CD4-positive, CD25-positive, alpha-beta regulatory T cell (primary cell): ENCODE measurements around the gene CDK10. TPM values are rescaled to one million over a fixed set of nuclear protein-coding genes. Genes with fewer than 3 reads are reported as not detected.
"Not testable (repeated sequence)": the region's sequence is repeated elsewhere in the genome, so short reads cannot be mapped to it uniquely, and the experiment has no call there.

ENCODE experiments used
- ATAC-seq, 2 donors: fragments of 150-1000 bp; cut with Tn5 transposase; one replicate each; pipeline ENCODE4 v1.10.0; 2021; ENCODE audit warnings: low read depth in 2 of 2, moderate number of reproducible peaks in 2 of 2, moderate library complexity in 1 of 2
- DNase-seq, 3 donors: peaks; one replicate each; pipeline versions ENCODE4 v3.0.0 to v3.0.0-alpha.2; 2012 to 2022; ENCODE audit warnings: mixed read lengths in 1 of 3
- H3K27ac ChIP-seq: one replicate; pipeline ENCODE4 v1.7.0; 2013; ENCODE audit warnings: mild to moderate bottlenecking, low read length; ENCODE audit not compliant: insufficient read depth, poor library complexity, severe bottlenecking
- H3K27me3 ChIP-seq: one replicate; pipeline ENCODE4 v1.7.0; 2013; ENCODE audit warnings: low read length; ENCODE audit not compliant: control insufficient read depth, insufficient read depth
- H3K36me3 ChIP-seq: one replicate; pipeline ENCODE4 v1.7.0; 2013; ENCODE audit warnings: mild to moderate bottlenecking, low read length, moderate library complexity; ENCODE audit not compliant: control insufficient read depth, insufficient read depth
- H3K4me1 ChIP-seq: 2 replicates; pipeline ENCODE4 v1.7.0; 2013; ENCODE audit warnings: mild to moderate bottlenecking, low read length; ENCODE audit not compliant: insufficient read depth, control insufficient read depth, poor library complexity, severe bottlenecking
- H3K4me3 ChIP-seq: one replicate; pipeline ENCODE4 v1.7.0; 2013; ENCODE audit warnings: low read depth, mild to moderate bottlenecking, low read length, moderate library complexity
- H3K9me3 ChIP-seq, 2 experiments: 1 replicate in 1 of 2; 2 replicates in 1 of 2; pipeline ENCODE4 v1.7.0; 2013; ENCODE audit warnings: low read length in 2 of 2, mild to moderate bottlenecking in 1 of 2, moderate library complexity in 1 of 2; ENCODE audit not compliant: control insufficient read depth in 2 of 2
- H3K27ac Mint-ChIP-seq, 3 donors: one replicate each; pipeline ENCODE4 v1.8.0; 2020 to 2022; ENCODE audit warnings: mild to moderate bottlenecking in 3 of 3, mixed read lengths in 3 of 3, moderate library complexity in 2 of 3
- H3K27me3 Mint-ChIP-seq: one replicate; pipeline ENCODE4 v1.8.0; 2022; ENCODE audit warnings: mild to moderate bottlenecking, mixed read lengths
- H3K36me3 Mint-ChIP-seq: one replicate; pipeline ENCODE4 v1.8.0; 2020; ENCODE audit warnings: mixed read lengths
- H3K4me1 Mint-ChIP-seq, 4 donors: one replicate each; pipeline ENCODE4 v1.8.0; 2020 to 2022; ENCODE audit warnings: mixed read lengths in 4 of 4, mild to moderate bottlenecking in 1 of 4
- H3K4me3 Mint-ChIP-seq, 4 donors: one replicate each; pipeline ENCODE4 v1.8.0; 2020 to 2022; ENCODE audit warnings: mild to moderate bottlenecking in 4 of 4, mixed read lengths in 4 of 4, moderate library complexity in 3 of 4
- H3K9me3 Mint-ChIP-seq, 7 donors: one replicate each; pipeline ENCODE4 v1.8.0; 2020 to 2022; ENCODE audit warnings: mixed read lengths in 7 of 7, mild to moderate bottlenecking in 3 of 7, moderate library complexity in 2 of 7
- polyA plus RNA-seq, 4 donors: library from polyadenylated mRNA; unstranded; fragments of 300-500 nt; fragmentation: Illumina TruSeq; gene quantifications; one replicate each; pipeline ENCODE4 v1.2.3, GENCODE V29; 2021
- total RNA-seq: library from RNA; stranded (reverse); gene quantifications from one replicate; pipeline ENCODE4 v1.2.3, GENCODE V29; 2022

Gene CDK10
- total and polyA plus RNA-seq, 5 donors from 2014 or later = 20.5 to 97.5 (median 24.4) TPM

- Histone ChIP-seq H3K4me3 (peak overlapping the region; percentile 65), H3K36me3 (peaks cover 20% of the 10 kb centered on the region), H3K9me3 (no peaks in the 10 kb centered on the region), H3K27ac (peak overlapping the region; percentile 86), H3K4me1 (peaks cover 15% of the 10 kb centered on the region), H3K27me3 (no peaks in the 10 kb centered on the region)
- Mint-ChIP-seq H3K9me3 (no peaks in the 10 kb centered on the region), H3K4me3 (peak overlapping the region; percentile 92 to 95 (median 94)), H3K4me1 (peaks cover 0 to 27% (median 6%) of the 10 kb centered on the region in 4 donors), H3K36me3 (peaks cover 10% of the 10 kb centered on the region), H3K27me3 (no peaks in the 10 kb centered on the region), H3K27ac (peak overlapping the region; percentile 71 to 93 (median 83))
- DNase-seq (no peak), ATAC-seq (peak in 1 of 2 donors; percentile 19)
Measured at GRCh38 chr16:89687092-89687940, 827 bp downstream of the CDK10 start.

DNA sequence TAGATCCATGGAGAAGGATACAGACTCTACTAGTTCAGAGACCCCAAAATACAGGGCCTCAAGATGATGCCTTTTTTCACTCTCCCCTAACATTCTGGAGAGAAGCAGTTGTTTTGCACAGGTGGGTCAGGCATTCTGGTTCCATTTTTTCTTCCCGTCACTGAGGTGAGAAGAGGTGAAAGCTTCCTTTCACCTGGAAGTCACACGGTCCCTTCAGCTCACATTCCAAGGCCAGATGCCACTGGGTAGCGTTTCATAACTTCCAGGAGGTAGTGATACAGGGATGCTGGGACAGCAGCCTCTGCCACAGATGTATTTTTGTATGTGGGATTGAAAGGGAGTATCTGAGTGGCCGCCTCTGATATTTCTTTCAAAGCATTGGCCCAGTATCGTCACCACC lies 1.9 kb downstream of the CDK10 start:
- Mint-ChIP-seq H3K9me3 (no peaks in the 10 kb centered on the region), H3K27ac (no peak overlapping the region), H3K4me3 (peak overlapping the region; percentile 29 to 95 (median 92)), H3K4me1 (peaks cover 0 to 27% (median 6%) of the 10 kb centered on the region in 4 donors), H3K27me3 (no peaks in the 10 kb centered on the region), H3K36me3 (peaks cover 13% of the 10 kb centered on the region)
- Histone ChIP-seq H3K4me3 (no peak overlapping the region), H3K27ac (no peak overlapping the region), H3K4me1 (peaks cover 15% of the 10 kb centered on the region), H3K36me3 (peaks cover 26% of the 10 kb centered on the region), H3K9me3 (no peaks in the 10 kb centered on the region), H3K27me3 (no peaks in the 10 kb centered on the region)
- ATAC-seq = no peak
- no peak for DNase-seq

DNA sequence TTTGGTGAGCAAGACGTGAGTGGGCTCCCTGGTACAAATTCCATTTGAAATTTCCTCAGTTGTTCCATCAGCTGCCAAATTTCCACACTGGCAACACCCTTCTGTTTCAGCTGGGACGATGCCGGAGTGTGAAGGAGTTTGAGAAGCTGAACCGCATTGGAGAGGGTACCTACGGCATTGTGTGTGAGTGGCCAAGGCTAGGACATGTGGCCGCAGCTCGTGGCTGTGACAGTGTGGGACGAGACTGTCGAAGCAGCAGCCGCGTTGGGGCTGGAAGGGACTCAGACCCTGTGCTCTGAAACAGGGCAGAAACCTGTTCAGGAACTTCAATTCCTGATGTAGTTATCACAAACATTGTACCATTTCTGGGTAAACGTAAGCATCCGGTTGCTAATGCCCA lies 2.7 kb downstream of the CDK10 start:
- ATAC-seq = no peak
- Histone ChIP-seq H3K27me3 (no peaks in the 10 kb centered on the region), H3K36me3 (peaks cover 29% of the 10 kb centered on the region), H3K27ac (no peak overlapping the region), H3K4me3 (no peak overlapping the region), H3K9me3 (no peaks in the 10 kb centered on the region), H3K4me1 (peaks cover 15% of the 10 kb centered on the region)
- no peak for DNase-seq
- peaks cover 0 to 27% (median 6%) of the 10 kb centered on the region in 4 donors for H3K4me1 Mint-ChIP-seq
- H3K9me3 Mint-ChIP-seq = no peaks in the 10 kb centered on the region
- H3K27ac Mint-ChIP-seq = no peak overlapping the region
- peak overlapping the region in 1 of 4 donors; percentile 52 for H3K4me3 Mint-ChIP-seq
- H3K27me3 Mint-ChIP-seq = no peaks in the 10 kb centered on the region
- H3K36me3 Mint-ChIP-seq = peaks cover 17% of the 10 kb centered on the region

DNA sequence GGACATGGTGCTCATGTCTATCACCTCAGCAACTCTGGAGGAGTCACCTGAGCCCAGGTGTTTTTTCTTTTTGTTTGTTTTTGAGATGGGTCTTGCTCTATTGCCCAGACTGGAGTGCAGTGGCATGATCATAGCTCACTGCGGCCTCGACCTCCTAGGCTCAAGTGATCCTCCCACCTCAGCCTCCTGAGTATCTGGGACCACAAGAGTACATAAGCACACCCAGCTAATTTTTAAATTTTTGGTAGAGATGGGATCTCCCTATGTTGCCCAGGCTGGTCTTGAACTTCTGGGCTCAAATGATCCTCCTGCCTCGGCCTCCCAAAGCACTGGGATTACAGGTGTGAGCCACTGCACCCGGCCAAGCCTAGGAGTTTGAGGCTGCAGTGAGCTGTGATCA lies 3.1 kb downstream of the CDK10 start:
- peaks cover 15% of the 10 kb centered on the region for H3K4me1 ChIP-seq
- not testable (repeated sequence) for ATAC-seq, H3K27ac ChIP-seq, H3K4me3 ChIP-seq, H3K9me3 Mint-ChIP-seq, H3K9me3 ChIP-seq, DNase-seq, H3K27ac Mint-ChIP-seq, H3K27me3 Mint-ChIP-seq, H3K27me3 ChIP-seq
- Mint-ChIP-seq H3K4me3 (peak overlapping the region in 1 of 4 donors; percentile 52), H3K36me3 (peaks cover 16% of the 10 kb centered on the region), H3K4me1 (peaks cover 0 to 26% (median 6%) of the 10 kb centered on the region in 4 donors)
- peaks cover 29% of the 10 kb centered on the region for H3K36me3 ChIP-seq

DNA sequence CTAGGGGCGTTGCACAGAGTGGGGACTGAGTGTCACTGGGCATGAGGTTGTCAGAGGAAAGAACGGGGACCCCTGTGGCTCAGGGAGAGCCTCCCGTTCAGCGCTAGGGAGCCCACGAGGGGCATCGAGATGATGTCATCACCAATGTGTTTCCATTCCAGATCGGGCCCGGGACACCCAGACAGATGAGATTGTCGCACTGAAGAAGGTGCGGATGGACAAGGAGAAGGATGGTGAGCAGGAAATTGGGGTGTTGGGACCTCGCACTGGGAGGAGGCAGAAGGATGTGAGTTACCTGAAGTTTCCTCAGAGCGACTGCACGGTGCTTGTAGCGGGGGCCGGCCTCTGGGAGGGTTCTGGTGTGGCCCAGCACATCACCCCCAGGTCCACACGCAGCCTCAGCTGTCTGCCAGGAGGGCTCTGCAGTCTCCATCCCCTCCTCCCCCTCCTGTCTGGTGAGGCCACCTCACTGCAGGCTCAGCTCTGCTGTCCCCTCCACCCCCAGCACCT lies 4.0 kb downstream of the CDK10 start:
- no peak for DNase-seq
- H3K36me3 Mint-ChIP-seq = peaks cover 13% of the 10 kb centered on the region
- H3K4me3 Mint-ChIP-seq = peak overlapping the region in 2 of 4 donors; percentile 52 to 54
- H3K27me3 Mint-ChIP-seq = no peaks in the 10 kb centered on the region
- no peaks in the 10 kb centered on the region for H3K9me3 Mint-ChIP-seq
- ATAC-seq = no peak
- no peak overlapping the region for H3K27ac Mint-ChIP-seq
- no peak overlapping the region for H3K27ac ChIP-seq
- no peak overlapping the region for H3K4me3 ChIP-seq
- H3K27me3 ChIP-seq = no peaks in the 10 kb centered on the region
- peaks cover 15% of the 10 kb centered on the region for H3K4me1 ChIP-seq
- H3K9me3 ChIP-seq = no peaks in the 10 kb centered on the region
- peaks cover 0 to 26% (median 6%) of the 10 kb centered on the region in 4 donors for H3K4me1 Mint-ChIP-seq
- H3K36me3 ChIP-seq = peaks cover 29% of the 10 kb centered on the region

- Histone ChIP-seq H3K36me3 (peaks cover 29% of the 10 kb centered on the region), H3K9me3 (no peaks in the 10 kb centered on the region), H3K27ac (no peak overlapping the region), H3K27me3 (no peaks in the 10 kb centered on the region), H3K4me3 (no peak overlapping the region), H3K4me1 (peaks cover 17% of the 10 kb centered on the region)
- ATAC-seq = no peak
- DNase-seq = no peak
- peaks cover 0 to 27% (median 6%) of the 10 kb centered on the region in 4 donors for H3K4me1 Mint-ChIP-seq
- H3K36me3 Mint-ChIP-seq = peaks cover 13% of the 10 kb centered on the region
- H3K27ac Mint-ChIP-seq = peak overlapping the region in 1 of 3 donors; percentile 55
- no peaks in the 10 kb centered on the region for H3K9me3 Mint-ChIP-seq
- no peaks in the 10 kb centered on the region for H3K27me3 Mint-ChIP-seq
- no peak overlapping the region for H3K4me3 Mint-ChIP-seq
Measured at GRCh38 chr16:89691231-89691985, 4.9 kb downstream of the CDK10 start.

- Histone ChIP-seq H3K4me3 (no peak overlapping the region), H3K4me1 (peaks cover 23% of the 10 kb centered on the region), H3K9me3 (no peaks in the 10 kb centered on the region), H3K27ac (no peak overlapping the region), H3K36me3 (peaks cover 29% of the 10 kb centered on the region), H3K27me3 (no peaks in the 10 kb centered on the region)
- ATAC-seq = no peak
- Mint-ChIP-seq H3K9me3 (no peaks in the 10 kb centered on the region), H3K4me1 (peaks cover 0 to 28% (median 5%) of the 10 kb centered on the region in 4 donors), H3K4me3 (no peak overlapping the region), H3K27me3 (no peaks in the 10 kb centered on the region), H3K36me3 (peaks cover 13% of the 10 kb centered on the region), H3K27ac (no peak overlapping the region)
- DNase-seq = no peak
Measured at GRCh38 chr16:89691986-89692569, 5.6 kb downstream of the CDK10 start.
